Endothelial cell of umbilical vein (primary cell): Measurements from ENCODE around the gene TP53AIP1. TPM values are rescaled to one million over a fixed set of nuclear protein-coding genes. Genes with fewer than 3 reads are reported as not detected.

Experiments used
- BruUV-seq: library from RNA; stranded (reverse); fragments of 400-500 nt; replicated peaks from 2 replicates; lab custom pipeline; 2021; lab: Mats Ljungman, UMichigan
- CTCF ChIA-PET: fragments of 300-600, 350-600 bp; sonication (Branson Sonifier 250); formaldehyde crosslinking; loops from one replicate; lab custom pipeline; 2021; ENCODE audit warnings: antibody characterized with exemption, inconsistent platforms; lab: Charles Lee
- POLR2A ChIA-PET: fragments of 300-600, 350-600 bp; sonication (Branson Sonifier 250); formaldehyde crosslinking; loops from one replicate; lab custom pipeline; 2021; ENCODE audit warnings: antibody characterized with exemption, inconsistent platforms; lab: Charles Lee
- DNase-seq: peaks from one replicate; pipeline ENCODE4 v3.0.0-alpha.2; 2011; ENCODE audit warnings: low read depth, low spot score
- FAIRE-seq: peaks from 2 replicates; lab custom pipeline; 2011; peaks lifted over from hg19 to GRCh38; lab: Jason Lieb, UNC
- H2AFZ ChIP-seq: 2 replicates; pipeline ENCODE4 v1.6.0; 2012; ENCODE audit warnings: low read depth, low read length, control low read depth, inconsistent platforms
- H3K27ac ChIP-seq: 2 replicates; pipeline ENCODE4 v1.5.1; 2011; ENCODE audit warnings: low read depth, mild to moderate bottlenecking, control low read depth, low read length, moderate library complexity; ENCODE audit not compliant: insufficient read depth
- H3K27me3 ChIP-seq, 2 experiments: 2 replicates each; pipeline versions ENCODE4 v1.6.0 to v1.6.1; 2011; ENCODE audit warnings: low read length in 2 of 2, mixed read lengths in 1 of 2; ENCODE audit not compliant: control insufficient read depth in 2 of 2, insufficient read depth in 2 of 2
- H3K36me3 ChIP-seq, 2 experiments: 2 replicates in 1 of 2; 3 replicates in 1 of 2; pipeline ENCODE4 v1.5.1; 2011; ENCODE audit warnings: low read length in 2 of 2, mild to moderate bottlenecking in 1 of 2, moderate library complexity in 1 of 2; ENCODE audit not compliant: control insufficient read depth in 2 of 2, insufficient read depth in 2 of 2; ENCODE audit errors: extremely low read depth in 1 of 2
- H3K4me1 ChIP-seq: 3 replicates; pipeline ENCODE4 v1.5.1; 2011; ENCODE audit warnings: mild to moderate bottlenecking, low read length; ENCODE audit not compliant: control insufficient read depth, insufficient read depth; ENCODE audit errors: extremely low read depth
- H3K4me2 ChIP-seq: 2 replicates; pipeline ENCODE4 v1.6.1; 2011; ENCODE audit warnings: low read length, control low read depth, mixed read lengths; ENCODE audit not compliant: insufficient read depth
- H3K4me3 ChIP-seq, 3 experiments: fragments of 200-600 bp in 1 of 3; sonication (generic), shearing (Covaris generic) in 1 of 3; replicated peaks in 1 of 3; 2 replicates each; pipeline ENCODE4 v1.5.1; 2011 to 2016; ENCODE audit warnings: control low read depth in 3 of 3, low read length in 3 of 3, mild to moderate bottlenecking in 2 of 3, inconsistent platforms in 1 of 3, low read depth in 1 of 3, moderate library complexity in 1 of 3; ENCODE audit not compliant: insufficient read depth in 1 of 3
- H3K79me2 ChIP-seq: 2 replicates; pipeline ENCODE4 v1.6.0; 2012; ENCODE audit warnings: low read length, inconsistent platforms; ENCODE audit not compliant: control insufficient read depth, insufficient read depth
- H3K9ac ChIP-seq: replicated peaks from 2 replicates; pipeline ENCODE3; 2011; ENCODE audit warnings: low read length, control low read depth; ENCODE audit not compliant: insufficient read depth; ENCODE audit errors: extremely low read depth
- H3K9me1 ChIP-seq: replicated peaks from 3 replicates; pipeline ENCODE4 v1.6.0; 2011; ENCODE audit warnings: mild to moderate bottlenecking, low read length; ENCODE audit not compliant: control insufficient read depth, insufficient read depth; ENCODE audit errors: extremely low read depth
- H3K9me3 ChIP-seq: replicated peaks from 2 replicates; pipeline ENCODE4 v1.5.1; 2012; ENCODE audit warnings: low read length, inconsistent platforms; ENCODE audit not compliant: control insufficient read depth, insufficient read depth
- H4K20me1 ChIP-seq: replicated peaks from 2 replicates; pipeline ENCODE3; 2011; ENCODE audit warnings: mild to moderate bottlenecking, low read length; ENCODE audit not compliant: control insufficient read depth, insufficient read depth; ENCODE audit errors: extremely low read depth
- CTCF ChIP-seq, 2 donors: IDR thresholded peaks; 1 replicate in 1 of 2; 2 replicates in 1 of 2; pipeline ENCODE4 v1.5.1; 2011; ENCODE audit warnings: low read length in 2 of 2, mild to moderate bottlenecking in 2 of 2, moderate library complexity in 2 of 2, control low read depth in 1 of 2, inconsistent platforms in 1 of 2, low read depth in 1 of 2; ENCODE audit not compliant: insufficient read depth in 1 of 2; ENCODE audit errors: extremely low read depth in 1 of 2
- GATA2 ChIP-seq: IDR thresholded peaks from 2 replicates; pipeline ENCODE4 v1.7.0; 2011; ENCODE audit warnings: low read depth, mild to moderate bottlenecking, moderate library complexity, mixed read lengths, low read length; ENCODE audit not compliant: insufficient read length, insufficient read depth
- JUN ChIP-seq: IDR thresholded peaks from 2 replicates; pipeline ENCODE4 v1.6.1; 2011; ENCODE audit warnings: borderline replicate concordance, low read depth; ENCODE audit not compliant: insufficient read length, insufficient read depth
- MAX ChIP-seq: IDR thresholded peaks from 2 replicates; pipeline ENCODE4 v1.6.1; 2011; ENCODE audit not compliant: insufficient read depth, insufficient read length
- MYC ChIP-seq: IDR thresholded peaks from one replicate; pipeline ENCODE4 v1.6.1; 2011; ENCODE audit warnings: mild to moderate bottlenecking, low read depth, low read length
- POLR2A ChIP-seq: IDR thresholded peaks from 2 replicates; pipeline ENCODE4 v1.6.1; 2012; ENCODE audit warnings: low read depth, mild to moderate bottlenecking, control low read depth, low read length
- POLR2AphosphoS5 ChIP-seq: IDR thresholded peaks from 2 replicates; pipeline ENCODE4 v1.6.1; 2012; ENCODE audit warnings: low read depth, mild to moderate bottlenecking, control low read depth, low read length, moderate library complexity; ENCODE audit not compliant: insufficient read depth
- dilution Hi-C: fragments of 300-500 bp; cut with MboI; formaldehyde crosslinking; loops from one replicate; pipeline ENCODE4 v1.15.0; 2019; ENCODE audit warnings: low sequenced_read_pairs; ENCODE audit not compliant: extremely low pct_ligation_motif_present
- intact Hi-C: fragments of 100-400 bp; cut with micrococcal nuclease; formaldehyde crosslinking; loops from one replicate; pipeline ENCODE4 v1.10.0; 2022
- polyA plus RNA-seq, 4 experiments: library from polyadenylated mRNA; depleted of rRNA in 3 of 4; stranded (reverse) in 3 of 4; unstranded in 1 of 4; fragments of >200 nt; gene quantifications; 2 replicates each; pipeline versions ENCODE4 v1.2.1 to v1.2.3, GENCODE V29; 2011 to 2012; ENCODE audit warnings: missing spikeins in 1 of 4
- total RNA-seq: library from RNA; stranded (reverse); gene quantifications from 2 replicates; pipeline ENCODE4 v1.2.3, GENCODE V29; 2021

TP53AIP1 gene
- total and polyA plus RNA-seq, 2 donors (not counting 3 experiments of a cell fraction or from before 2014, with no cell fraction given): not detected

GRCh38 chr11:128888034-128888985 lies 54.4 kb downstream of the TP53AIP1 start:
- no peak for FAIRE-seq
- Histone ChIP-seq H3K27me3 (peaks cover 43 to 53% of the 10 kb centered on the region in 2 experiments), H2AFZ (no peak overlapping the region), H4K20me1 (no peaks in the 10 kb centered on the region), H3K4me1 (peaks cover 5% of the 10 kb centered on the region), H3K9ac (no peak overlapping the region), H3K4me3 (no peak overlapping the region), H3K79me2 (no peaks in the 10 kb centered on the region), H3K4me2 (no peak overlapping the region), H3K36me3 (no peaks in the 10 kb centered on the region), H3K9me3 (no peaks in the 10 kb centered on the region), H3K9me1 (no peaks in the 10 kb centered on the region), H3K27ac (no peak overlapping the region)
- DNase-seq: no peak
- no TSS peak for BruUV-seq
- dilution Hi-C loops (no loop called here), intact Hi-C loops (no loop called here)
- no peak for TF ChIP-seq GATA2
- TF ChIP-seq MYC: no peak
- TF ChIP-seq MAX: no peak
- no peak for TF ChIP-seq JUN
- TF ChIP-seq POLR2AphosphoS5: no peak
- no peak for TF ChIP-seq CTCF (IDR thresholded peaks at IDR 0.05; ENCODE audit: extremely low read depth in 1 of 2, insufficient read depth in 1 of 2, low read depth in 1 of 2, low read length in 2 of 2)
- TF ChIP-seq POLR2A: no peak
- POLR2A ChIA-PET: interaction anchor here (0.6 to 0.7 kb wide), 2 partner anchors 37 to 40 kb away, joined by 3 to 5 read pairs; no protein-coding TSS in a partner anchor
- CTCF ChIA-PET: interaction anchor here (4.9 to 11.2 kb wide), 3 partner anchors 18 to 443 kb away, joined by 88 to 951 read pairs (median 141); no protein-coding TSS in a partner anchor
